ENCODE data around the gene PAN3.

Gene PAN3

GRCh38 chr13:28299916-28300315 lies 161.6 kb downstream of the PAN3 start:
- no peak for DNase-seq (ENCODE audit: low read depth in 1 of 2, low spot score in 1 of 2)

DNA sequence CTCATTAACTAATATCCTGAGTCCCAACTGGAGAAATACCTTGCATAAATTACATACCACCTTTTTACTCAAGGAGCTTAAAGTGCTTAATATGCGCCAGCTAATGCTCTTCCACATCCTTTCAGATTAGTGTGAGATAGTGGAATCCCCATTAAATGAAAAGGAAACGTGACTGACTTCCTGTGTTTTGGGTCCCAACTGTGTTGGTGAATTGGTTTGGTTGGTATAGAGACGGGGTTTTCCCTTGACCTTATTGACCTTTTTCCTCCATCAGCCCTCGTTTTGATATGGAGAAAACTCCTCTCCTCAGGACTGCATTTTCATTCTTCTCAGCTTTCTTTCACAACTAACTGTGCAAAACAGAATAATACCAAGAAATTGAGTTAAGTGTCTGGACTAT lies 163.5 kb downstream of the PAN3 start:
- no peak for DNase-seq (ENCODE audit: low read depth in 1 of 2, low spot score in 1 of 2)

GRCh38 chr13:28306325-28306724 lies 168.0 kb downstream of the PAN3 start:
- no peak for DNase-seq (ENCODE audit: low read depth in 1 of 2, low spot score in 1 of 2)

GRCh38 chr13:28313579-28313978 lies 175.2 kb downstream of the PAN3 start:
- no peak for DNase-seq (ENCODE audit: low read depth in 1 of 2, low spot score in 1 of 2)

DNA sequence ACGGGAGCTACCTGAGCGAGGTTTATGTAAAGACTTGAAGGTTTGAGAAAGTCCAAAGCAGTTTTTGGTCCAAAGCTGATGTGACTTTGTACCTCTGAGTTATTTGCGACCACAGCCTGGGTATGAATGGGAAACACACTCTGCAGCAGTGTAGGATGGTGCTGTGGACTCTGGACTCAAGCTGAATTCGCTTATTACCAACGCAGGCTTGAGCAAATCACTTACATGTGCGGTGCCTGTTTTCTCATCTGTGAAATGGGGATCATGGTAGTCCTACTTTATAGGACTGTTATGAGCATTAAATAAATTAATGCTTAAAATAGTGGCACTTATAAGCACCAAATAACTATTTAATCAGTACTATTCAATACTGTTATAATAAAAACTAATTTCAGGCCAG lies 176.5 kb downstream of the PAN3 start:
- DNase-seq (ENCODE audit: low read depth in 1 of 2, low spot score in 1 of 2), result no peak

DNA sequence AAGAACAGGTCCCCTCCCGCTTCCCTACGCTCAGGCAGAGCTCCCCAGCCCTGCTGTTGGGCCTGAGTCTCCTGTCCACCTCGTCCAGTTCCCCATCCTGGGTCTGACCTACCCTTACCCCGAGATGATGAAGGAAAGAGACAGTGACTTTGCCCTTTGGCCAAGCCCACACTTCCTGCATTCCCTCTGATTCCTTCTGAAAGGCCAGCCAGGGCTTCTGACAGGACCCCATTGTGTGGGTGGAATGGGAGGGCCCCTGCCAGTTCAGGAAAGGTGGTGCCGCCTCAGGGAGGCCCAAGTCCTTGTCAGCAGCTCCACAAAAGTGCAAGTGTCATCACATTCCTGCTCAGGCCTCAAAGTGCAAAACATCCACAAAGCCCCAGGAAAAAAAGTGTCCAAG lies 177.8 kb downstream of the PAN3 start:
- no peak for DNase-seq (ENCODE audit: low read depth in 1 of 2, low spot score in 1 of 2)

GRCh38 chr13:28316836-28317235 lies 178.5 kb downstream of the PAN3 start:
- no peak for DNase-seq (ENCODE audit: low read depth in 1 of 2, low spot score in 1 of 2)

GRCh38 chr13:28318496-28318895 lies 180.2 kb downstream of the PAN3 start:
- no peak for DNase-seq (ENCODE audit: low read depth in 1 of 2, low spot score in 1 of 2)

DNA sequence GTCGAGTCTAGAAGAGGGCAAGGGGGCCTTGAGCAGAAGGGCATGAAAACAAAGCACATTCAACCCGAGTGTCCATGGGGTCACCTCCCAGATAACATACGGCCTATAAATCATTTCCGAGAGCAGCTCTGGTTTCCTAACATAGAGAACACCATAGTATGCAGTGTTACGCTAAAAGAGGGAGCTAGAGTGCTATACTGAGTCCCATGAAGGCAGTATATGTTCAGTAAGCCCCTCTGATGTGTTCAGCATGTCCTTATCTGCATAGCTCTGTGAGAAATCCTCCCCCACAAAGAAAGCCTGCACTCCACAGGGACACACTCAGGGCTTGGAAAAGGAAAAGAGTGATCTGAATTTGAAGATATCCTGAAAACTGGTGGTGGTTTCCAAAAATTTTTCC lies 181.2 kb downstream of the PAN3 start:
- no peak for DNase-seq (ENCODE audit: low read depth in 1 of 2, low spot score in 1 of 2)

GRCh38 chr13:28320209-28320608 lies 181.9 kb downstream of the PAN3 start:
- DNase-seq (ENCODE audit: low read depth in 1 of 2, low spot score in 1 of 2), result no peak

GRCh38 chr13:28320884-28321574 lies 182.7 kb downstream of the PAN3 start:
- DNase-seq (ENCODE audit: low read depth in 1 of 2, low spot score in 1 of 2), result no peak

DNA sequence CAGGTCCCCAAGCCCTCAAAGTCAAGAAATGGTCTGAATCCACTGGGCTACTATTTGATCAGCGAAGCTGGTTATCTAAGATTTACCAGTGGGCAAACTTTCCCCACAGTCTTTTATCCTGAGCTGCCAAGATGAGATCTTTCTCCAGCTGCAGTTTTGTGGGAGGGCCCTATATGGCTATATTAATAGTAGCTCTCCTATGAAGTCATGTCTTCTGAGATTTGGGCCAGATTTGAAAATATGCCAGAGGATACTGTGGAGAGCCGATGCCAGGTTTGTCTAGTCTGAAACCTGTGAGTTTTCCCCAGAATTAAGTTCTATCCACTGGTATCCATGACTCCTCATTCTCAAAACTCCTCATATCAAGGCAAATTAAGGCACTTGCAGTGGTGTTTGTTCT lies 183.4 kb downstream of the PAN3 start:
- no peak for DNase-seq (ENCODE audit: low read depth in 1 of 2, low spot score in 1 of 2)

DNA sequence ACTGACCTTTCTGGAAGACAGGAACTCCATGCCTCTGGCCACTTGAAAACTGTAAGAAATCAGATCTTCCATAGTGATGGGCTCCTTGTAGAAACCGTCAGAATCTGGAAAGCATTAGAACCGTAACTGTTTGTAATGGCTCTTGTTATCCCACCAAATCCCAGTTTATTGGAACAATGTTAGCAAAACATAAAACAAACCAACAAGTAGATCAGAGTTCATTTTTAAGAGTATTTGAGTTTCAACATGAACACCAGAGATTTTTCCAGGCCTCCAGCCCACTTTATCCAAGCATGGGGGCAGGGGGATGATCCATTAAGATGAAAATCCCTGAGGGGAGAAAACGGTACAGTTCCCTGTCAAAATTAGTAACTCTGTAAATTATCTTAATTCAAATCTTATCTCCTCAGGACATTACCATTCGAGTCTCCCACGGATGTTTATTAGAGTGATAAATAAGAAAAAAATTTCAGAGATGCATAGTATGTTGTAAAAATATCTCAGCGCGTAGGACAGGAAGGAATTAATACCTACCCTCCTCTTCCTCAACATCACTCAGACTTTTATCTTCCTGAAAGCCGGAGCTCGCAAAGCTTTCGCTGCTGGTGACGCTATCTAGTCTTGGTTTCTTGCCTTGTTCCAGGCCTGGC lies 184.0 kb downstream of the PAN3 start:
- no peak for DNase-seq (ENCODE audit: low read depth in 1 of 2, low spot score in 1 of 2)

GRCh38 chr13:28324181-28324789 lies 185.9 kb downstream of the PAN3 start:
- DNase-seq (ENCODE audit: low read depth in 1 of 2, low spot score in 1 of 2), result peak in 1 of 2 donors; percentile 6

DNA sequence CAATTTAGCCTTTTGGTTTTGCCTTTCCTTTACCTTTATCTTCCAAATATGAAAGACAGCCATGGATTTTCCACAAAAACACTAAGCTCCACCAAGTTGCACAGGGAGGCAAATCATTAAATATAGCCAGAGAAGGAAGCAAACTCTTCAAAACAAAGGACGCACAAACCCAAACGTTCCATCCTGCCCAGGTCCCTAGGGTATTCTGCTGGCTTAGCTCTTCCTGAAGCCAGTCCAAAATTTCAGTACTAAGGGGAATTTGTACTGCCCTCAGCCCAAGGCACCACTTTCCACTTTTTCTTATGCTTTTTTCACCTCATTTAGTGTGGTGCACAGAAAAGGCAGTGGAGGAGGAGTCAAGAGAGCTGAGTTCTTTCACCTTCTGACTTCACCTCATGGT lies 186.7 kb downstream of the PAN3 start:
- no peak for DNase-seq (ENCODE audit: low read depth in 1 of 2, low spot score in 1 of 2)

DNA sequence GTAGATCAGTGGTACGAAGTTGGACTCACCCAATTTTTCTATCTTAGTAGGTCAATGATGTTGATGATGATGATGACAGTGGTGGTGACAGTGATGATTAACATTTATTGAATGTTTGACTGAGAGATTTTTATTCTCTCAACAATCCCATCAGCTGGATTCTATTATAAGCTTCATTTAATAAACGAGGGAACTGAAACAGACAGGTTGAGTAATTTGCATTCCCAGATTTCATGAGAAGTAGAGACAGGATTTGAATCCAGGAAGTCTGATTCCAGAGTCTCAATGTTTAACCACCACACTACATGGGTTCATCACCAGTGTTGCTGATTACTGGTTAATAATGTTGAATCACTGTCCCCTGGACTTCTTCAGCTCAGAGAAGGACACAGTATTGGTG lies 187.7 kb downstream of the PAN3 start:
- DNase-seq (ENCODE audit: low read depth in 1 of 2, low spot score in 1 of 2), result no peak

DNA sequence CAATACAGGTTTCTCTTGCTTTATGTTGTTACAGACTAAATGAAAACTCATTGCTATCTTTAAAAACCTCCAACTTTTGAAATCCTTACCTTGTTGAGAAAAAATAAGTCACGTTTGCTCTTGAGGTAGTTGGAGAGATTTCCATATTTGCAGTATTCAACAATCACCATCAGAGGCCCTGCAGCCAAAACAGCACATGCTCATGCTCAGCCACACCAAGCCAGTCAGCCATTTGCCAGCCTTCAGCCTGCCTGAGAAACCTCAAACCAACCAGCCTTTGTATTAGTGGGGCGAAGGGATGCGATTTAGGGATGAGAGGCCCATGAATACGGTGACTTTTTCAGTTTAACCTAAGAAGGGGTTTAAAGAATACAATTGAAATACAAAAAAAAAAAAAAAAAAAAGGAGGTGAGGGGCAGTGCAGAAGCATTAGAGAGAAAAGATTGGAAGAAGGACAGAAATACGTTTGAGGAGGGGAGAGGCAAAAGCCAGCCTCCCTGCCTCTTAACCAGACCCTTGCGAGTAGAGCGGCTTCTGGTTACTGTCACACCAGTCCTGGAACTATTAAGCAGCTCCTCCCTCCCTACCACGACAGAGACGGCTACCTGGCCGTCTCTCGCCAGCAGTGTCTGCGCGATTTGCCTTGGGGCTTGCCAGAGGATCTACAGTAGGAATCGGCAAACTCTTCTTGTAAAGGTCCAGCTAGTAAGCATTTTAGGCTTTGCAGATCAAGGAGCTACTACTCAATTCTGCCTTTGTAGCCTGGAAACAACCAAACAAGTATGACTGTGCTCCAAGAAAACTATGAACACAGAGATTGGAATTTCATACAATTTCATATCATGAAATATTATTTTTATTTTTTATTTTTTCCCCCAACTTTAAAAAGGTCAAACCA lies 189.3 kb downstream of the PAN3 start:
- DNase-seq (ENCODE audit: low read depth in 1 of 2, low spot score in 1 of 2), result no peak

DNA sequence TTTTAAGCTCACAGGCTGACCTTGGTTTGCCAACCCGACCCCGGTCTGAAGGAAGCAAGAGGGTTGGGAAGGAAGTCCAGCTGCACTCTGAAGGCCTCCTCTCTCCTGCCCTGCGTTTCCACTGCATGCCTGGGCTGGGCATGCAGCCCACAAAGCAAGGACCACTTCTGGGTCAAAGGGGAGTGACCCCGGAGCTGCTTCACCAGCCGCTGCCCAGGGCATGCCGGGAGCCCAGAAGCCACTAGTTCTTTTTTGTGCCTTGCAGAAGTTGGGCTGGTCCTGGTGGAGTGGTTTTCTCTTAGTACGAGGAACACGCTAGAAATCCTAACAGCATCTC lies 189.9 kb downstream of the PAN3 start:
- DNase-seq (ENCODE audit: low read depth in 1 of 2, low spot score in 1 of 2), result no peak

- DNase-seq (ENCODE audit: low read depth in 1 of 2, low spot score in 1 of 2), result no peak
Observed at GRCh38 chr13:28329395-28330158, 191.2 kb downstream of the PAN3 start.

- no peak for DNase-seq (ENCODE audit: low read depth in 1 of 2, low spot score in 1 of 2)
Observed at GRCh38 chr13:28333204-28333881, 195.0 kb downstream of the PAN3 start.

Data from stimulated activated CD4-positive, alpha-beta T cell treated with anti-CD3 and anti-CD28 coated beads, Interleukin-15, amount 100 ng/mL, for 1 hour (primary cell).